ENCODE data around the gene CDH23. TPM values are rescaled to one million over a fixed set of nuclear protein-coding genes. Genes with fewer than 3 reads are reported as not detected.

Gene CDH23
- total RNA-seq, 2 experiments from 2014 or later, result 4.7 to 4.9 TPM

DNA sequence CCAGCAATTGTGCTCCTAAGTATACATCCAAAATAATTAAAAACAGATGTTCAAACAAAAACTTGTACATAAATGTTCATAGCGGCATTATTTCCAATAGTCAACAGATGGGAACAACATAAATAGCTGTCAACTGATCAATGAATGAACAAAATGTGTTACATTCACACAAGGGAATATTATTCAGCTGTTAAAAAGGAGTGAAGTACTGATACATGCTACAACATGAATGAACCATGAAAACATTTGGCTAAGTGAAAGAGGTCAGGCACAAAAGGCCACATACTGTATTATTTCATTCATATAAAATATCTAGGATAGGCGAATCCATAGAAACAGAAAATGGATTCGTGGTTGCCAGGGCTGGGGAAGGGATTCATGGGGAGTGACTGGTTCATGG, 109.1 kb downstream of the CDH23 start:
- Mint-ChIP-seq H3K9me3 (ENCODE audit: insufficient read depth) (no peaks in the 10 kb centered on the region), H3K4me3 (no peak overlapping the region), H3K27me3 (ENCODE audit: low read depth) (peaks cover 6% of the 10 kb centered on the region), H3K27ac (no peak overlapping the region), H3K36me3 (ENCODE audit: low read depth) (no peaks in the 10 kb centered on the region), H3K4me1 (ENCODE audit: low read depth) (no peaks in the 10 kb centered on the region)
- ChIA-PET POLR2A (no interaction called here), CTCF (no interaction called here)
- no peak for DNase-seq
- no peak for ATAC-seq

DNA sequence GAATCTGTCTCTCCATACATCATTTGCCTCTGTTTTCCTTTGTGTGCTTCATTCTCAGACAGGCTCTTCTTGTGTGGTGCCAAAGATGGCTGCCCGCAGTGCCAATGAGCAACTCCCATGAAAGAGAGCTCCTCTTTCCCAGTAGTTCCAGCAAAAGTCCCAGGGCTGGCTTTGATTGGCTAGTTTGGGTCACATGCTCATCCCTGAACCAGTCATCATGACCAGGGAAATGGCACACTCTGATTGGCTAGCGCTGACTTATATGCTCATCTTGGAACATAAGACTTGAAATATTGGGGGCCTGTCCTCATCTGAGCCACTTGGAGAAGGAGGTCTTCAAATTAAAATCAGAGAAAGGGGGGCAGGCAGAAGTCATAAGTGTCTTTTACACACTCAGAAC, 112.7 kb downstream of the CDH23 start:
- DNase-seq (no peak), ATAC-seq (no peak)
- no peaks in the 10 kb centered on the region for H3K9me3 Mint-ChIP-seq (ENCODE audit: insufficient read depth)
- ChIA-PET POLR2A (no interaction called here), CTCF (interaction anchor here (1.1 kb wide), 1 partner anchor 16 kb away, joined by 3 read pairs; no protein-coding TSS in a partner anchor)
- no peaks in the 10 kb centered on the region for H3K36me3 Mint-ChIP-seq (ENCODE audit: low read depth)
- H3K4me1 Mint-ChIP-seq (ENCODE audit: low read depth), result no peaks in the 10 kb centered on the region
- H3K27ac Mint-ChIP-seq, result no peak overlapping the region
- H3K27me3 Mint-ChIP-seq (ENCODE audit: low read depth), result peaks cover 2% of the 10 kb centered on the region
- H3K4me3 Mint-ChIP-seq, result no peak overlapping the region

DNA sequence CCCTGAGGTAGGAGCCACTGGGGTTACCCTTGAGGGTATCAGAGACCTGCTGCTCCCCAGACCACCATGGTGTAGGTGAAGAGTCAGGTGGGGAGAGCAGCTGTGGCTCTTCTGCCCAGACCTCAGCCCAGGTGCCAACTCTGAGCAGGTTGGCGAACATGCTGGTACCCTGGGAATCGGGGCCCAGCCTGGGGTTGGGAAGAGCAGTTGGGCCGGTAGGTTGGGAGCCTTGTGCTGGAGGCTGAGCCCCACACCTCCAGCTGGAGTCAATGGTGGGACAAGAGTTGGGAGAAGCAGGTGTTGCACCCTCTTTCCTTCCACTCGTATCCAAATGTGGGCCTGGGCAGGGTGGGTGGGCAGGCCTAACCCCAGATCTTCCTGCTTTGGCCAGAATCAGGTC, 114.5 kb downstream of the CDH23 start:
- peaks cover 2% of the 10 kb centered on the region for H3K27me3 Mint-ChIP-seq (ENCODE audit: low read depth)

DNA sequence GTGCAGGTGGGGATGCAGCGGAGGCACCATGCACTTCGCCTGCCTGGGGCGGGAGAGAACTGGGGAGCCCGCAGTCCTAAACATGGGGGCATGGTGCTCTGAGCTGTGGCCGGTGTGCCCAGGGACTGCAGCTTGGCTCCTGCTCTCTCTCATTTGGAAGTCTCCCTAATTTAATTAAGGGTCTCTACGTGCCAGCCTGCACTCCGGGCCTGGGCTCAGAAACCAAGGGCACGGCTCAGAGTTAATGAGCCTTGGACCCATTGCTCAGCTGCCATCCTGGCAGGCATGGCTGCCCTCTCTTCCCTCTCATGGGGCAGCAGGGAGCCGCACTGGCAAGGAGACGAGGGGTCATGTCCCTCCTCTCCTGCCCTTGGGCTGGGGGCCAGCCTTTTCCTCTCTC, 115.6 kb downstream of the CDH23 start:
- DNase-seq (no peak), ATAC-seq (no peak)
- ChIA-PET POLR2A (no interaction called here), CTCF (no interaction called here)
- Mint-ChIP-seq H3K27ac (no peak overlapping the region), H3K4me3 (no peak overlapping the region), H3K27me3 (ENCODE audit: low read depth) (peaks cover 2% of the 10 kb centered on the region), H3K36me3 (ENCODE audit: low read depth) (no peaks in the 10 kb centered on the region), H3K9me3 (ENCODE audit: insufficient read depth) (no peaks in the 10 kb centered on the region), H3K4me1 (ENCODE audit: low read depth) (no peaks in the 10 kb centered on the region)

More for the DNA sequence above, 114.5 kb downstream of the CDH23 start:
- Mint-ChIP-seq H3K36me3 (ENCODE audit: low read depth) (no peaks in the 10 kb centered on the region), H3K9me3 (ENCODE audit: insufficient read depth) (no peaks in the 10 kb centered on the region), H3K4me1 (ENCODE audit: low read depth) (no peaks in the 10 kb centered on the region), H3K4me3 (no peak overlapping the region), H3K27ac (no peak overlapping the region)
- DNase-seq (no peak), ATAC-seq (no peak)
- POLR2A ChIA-PET, result no interaction called here
- CTCF ChIA-PET, result no interaction called here

- peaks cover 2% of the 10 kb centered on the region for H3K27me3 Mint-ChIP-seq (ENCODE audit: low read depth)
- ATAC-seq, result no peak
- no peak overlapping the region for H3K4me3 Mint-ChIP-seq
- POLR2A ChIA-PET, result no interaction called here
- H3K36me3 Mint-ChIP-seq (ENCODE audit: low read depth), result no peaks in the 10 kb centered on the region
- no peaks in the 10 kb centered on the region for H3K9me3 Mint-ChIP-seq (ENCODE audit: insufficient read depth)
- no peak for DNase-seq
- no peak overlapping the region for H3K27ac Mint-ChIP-seq
- CTCF ChIA-PET, result no interaction called here
- H3K4me1 Mint-ChIP-seq (ENCODE audit: low read depth), result no peaks in the 10 kb centered on the region
Measured at GRCh38 chr10:71512761-71513539, 116.2 kb downstream of the CDH23 start.

DNA sequence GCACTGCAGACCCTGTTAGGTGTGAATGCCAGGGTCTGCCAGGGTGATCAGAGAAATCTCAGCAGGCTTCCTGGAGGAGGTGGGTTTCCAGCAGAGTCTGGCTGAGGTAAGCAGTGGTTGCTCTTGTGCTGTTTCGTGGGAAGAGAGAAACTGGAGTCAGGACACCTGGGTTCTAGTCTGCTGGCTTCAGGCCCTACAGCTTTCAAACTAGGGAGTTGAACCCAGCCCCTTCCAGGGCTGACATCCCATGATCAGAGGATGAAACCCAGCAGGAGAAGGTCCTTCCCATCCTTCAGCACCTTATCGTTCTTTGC, 116.8 kb downstream of the CDH23 start:
- CTCF ChIA-PET, result no interaction called here

GRCh38 chr10:71513936-71514335, 117.2 kb downstream of the CDH23 start:
- H3K9me3 Mint-ChIP-seq (ENCODE audit: insufficient read depth), result no peaks in the 10 kb centered on the region
- no peaks in the 10 kb centered on the region for H3K36me3 Mint-ChIP-seq (ENCODE audit: low read depth)
- ATAC-seq (no peak), DNase-seq (no peak)
- ChIA-PET POLR2A (no interaction called here), CTCF (no interaction called here)
- H3K27me3 Mint-ChIP-seq (ENCODE audit: low read depth), result no peaks in the 10 kb centered on the region
- no peaks in the 10 kb centered on the region for H3K4me1 Mint-ChIP-seq (ENCODE audit: low read depth)
- H3K4me3 Mint-ChIP-seq, result no peak overlapping the region
- no peak overlapping the region for H3K27ac Mint-ChIP-seq

More for the DNA sequence above, 116.8 kb downstream of the CDH23 start:
- H3K27me3 Mint-ChIP-seq (ENCODE audit: low read depth), result no peaks in the 10 kb centered on the region
- H3K9me3 Mint-ChIP-seq (ENCODE audit: insufficient read depth), result no peaks in the 10 kb centered on the region
- ATAC-seq (no peak), DNase-seq (no peak)
- no peak overlapping the region for H3K4me3 Mint-ChIP-seq
- no peaks in the 10 kb centered on the region for H3K4me1 Mint-ChIP-seq (ENCODE audit: low read depth)
- POLR2A ChIA-PET, result no interaction called here
- no peak overlapping the region for H3K27ac Mint-ChIP-seq
- H3K36me3 Mint-ChIP-seq (ENCODE audit: low read depth), result no peaks in the 10 kb centered on the region

DNA sequence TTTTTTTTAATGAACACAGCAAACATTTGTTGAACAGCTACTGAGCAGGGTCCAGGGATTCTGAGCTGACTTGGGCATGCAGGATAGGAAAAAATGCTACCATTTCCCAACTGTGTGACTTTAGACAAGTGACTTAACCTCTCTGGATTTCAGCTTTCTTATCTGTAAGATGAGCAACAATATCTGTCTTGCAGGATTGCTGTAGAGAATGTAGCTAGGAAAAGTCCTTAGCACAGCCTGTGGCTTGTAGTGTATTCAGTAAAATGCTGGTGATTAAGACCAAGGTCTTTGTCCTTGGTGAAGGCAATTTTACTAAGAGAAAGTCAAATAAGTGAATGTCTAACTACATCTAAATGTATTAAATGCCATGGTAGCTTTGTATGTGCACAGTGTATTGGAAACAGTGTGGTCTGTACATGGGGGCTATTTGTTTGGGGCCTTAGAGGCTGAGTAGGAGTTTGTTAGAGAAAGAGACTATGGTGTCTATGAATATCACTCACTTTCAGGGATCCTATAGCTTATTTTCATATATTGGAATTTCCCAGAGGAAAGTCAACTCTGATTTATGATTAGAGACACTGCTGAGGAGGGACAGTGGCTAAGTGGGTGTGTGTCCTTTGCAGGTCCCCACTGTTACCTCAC, 118.9 kb downstream of the CDH23 start:
- Mint-ChIP-seq H3K4me3 (no peak overlapping the region), H3K27ac (no peak overlapping the region), H3K27me3 (ENCODE audit: low read depth) (no peaks in the 10 kb centered on the region), H3K4me1 (ENCODE audit: low read depth) (no peaks in the 10 kb centered on the region), H3K9me3 (ENCODE audit: insufficient read depth) (no peaks in the 10 kb centered on the region), H3K36me3 (ENCODE audit: low read depth) (no peaks in the 10 kb centered on the region)
- POLR2A ChIA-PET, result no interaction called here
- CTCF ChIA-PET, result interaction anchor here (1.0 to 1.6 kb wide), 2 partner anchors 33 to 96 kb away, joined by 3 read pairs; no protein-coding TSS in a partner anchor
- DNase-seq (no peak), ATAC-seq (no peak)

- POLR2A ChIA-PET, result no interaction called here
- H3K36me3 Mint-ChIP-seq (ENCODE audit: low read depth), result no peaks in the 10 kb centered on the region
- H3K27me3 Mint-ChIP-seq (ENCODE audit: low read depth), result peaks cover 4% of the 10 kb centered on the region
- no peaks in the 10 kb centered on the region for H3K9me3 Mint-ChIP-seq (ENCODE audit: insufficient read depth)
- H3K4me1 Mint-ChIP-seq (ENCODE audit: low read depth), result no peaks in the 10 kb centered on the region
- CTCF ChIA-PET, result interaction anchor here (1.6 to 2.6 kb wide), 2 partner anchors 32 to 53 kb away, joined by 3 to 11 read pairs; no protein-coding TSS in a partner anchor
- ATAC-seq (no peak), DNase-seq (no peak)
- H3K4me3 Mint-ChIP-seq, result no peak overlapping the region
- H3K27ac Mint-ChIP-seq, result no peak overlapping the region
Measured at GRCh38 chr10:71516890-71517289, 120.2 kb downstream of the CDH23 start.

GRCh38 chr10:71517298-71518169, 120.8 kb downstream of the CDH23 start:
- ChIA-PET POLR2A (no interaction called here), CTCF (interaction anchor here (2.6 kb wide), 1 partner anchor 52 kb away, joined by 11 read pairs; no protein-coding TSS in a partner anchor)
- Mint-ChIP-seq H3K27ac (no peak overlapping the region), H3K4me1 (ENCODE audit: low read depth) (no peaks in the 10 kb centered on the region), H3K9me3 (ENCODE audit: insufficient read depth) (no peaks in the 10 kb centered on the region), H3K27me3 (ENCODE audit: low read depth) (peaks cover 4% of the 10 kb centered on the region), H3K36me3 (ENCODE audit: low read depth) (no peaks in the 10 kb centered on the region), H3K4me3 (no peak overlapping the region)
- DNase-seq (no peak), ATAC-seq (no peak)

GRCh38 chr10:71520042-71520441, 123.3 kb downstream of the CDH23 start:
- no peak for ATAC-seq
- Mint-ChIP-seq H3K4me1 (ENCODE audit: low read depth) (no peaks in the 10 kb centered on the region), H3K27me3 (ENCODE audit: low read depth) (peaks cover 8% of the 10 kb centered on the region), H3K4me3 (no peak overlapping the region), H3K27ac (no peak overlapping the region), H3K36me3 (ENCODE audit: low read depth) (no peaks in the 10 kb centered on the region), H3K9me3 (ENCODE audit: insufficient read depth) (no peaks in the 10 kb centered on the region)
- CTCF ChIA-PET, result interaction anchor here (1.1 kb wide), 1 partner anchor 188 kb away, joined by 3 read pairs; no protein-coding TSS in a partner anchor
- POLR2A ChIA-PET, result no interaction called here
- DNase-seq, result no peak

All from activated CD8-positive, alpha-beta T cell treated with anti-CD3 and anti-CD28 coated beads, Interleukin-2, amount 10 ng/mL, durations not matched to agents 7 days and 5 days (primary cell).